Erythroblast (primary cell): Measurements from ENCODE around the gene JADE2.

Experiments
- DNase-seq, 2 experiments: peaks; one replicate each; lab custom pipeline; 2025; lab: John Stamatoyannopoulos, UW
- GATA1 ChIP-seq: IDR thresholded peaks from 2 replicates; pipeline ENCODE4 v1.6.1; 2011; ENCODE audit warnings: low read depth, mild to moderate bottlenecking, control low read depth, low read length, moderate library complexity
- POLR2A ChIP-seq: IDR thresholded peaks from 2 replicates; pipeline ENCODE4 v1.6.1; 2011; ENCODE audit warnings: mild to moderate bottlenecking, low read length

The JADE2 gene

GRCh38 chr5:134555890-134556311, 30.4 kb downstream of the JADE2 start:
- TF ChIP-seq POLR2A (no peak), GATA1 (no peak)
- DNase-seq: peak; percentile 56 to 70

DNA sequence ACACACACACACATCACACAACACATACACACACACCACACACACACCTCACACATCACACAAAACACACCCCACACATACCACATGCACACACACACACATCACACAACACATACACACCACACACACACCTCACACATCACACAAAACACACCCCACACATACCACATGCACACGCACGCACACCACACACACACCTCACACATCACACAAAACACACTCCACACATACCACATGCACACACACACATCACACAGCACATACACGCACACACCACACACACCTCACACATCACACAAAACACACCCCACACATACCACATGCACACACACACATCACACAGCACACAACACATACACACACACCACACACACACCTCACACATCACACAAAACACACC, 31.1 kb downstream of the JADE2 start:
- peak in 1 of 2 experiments; percentile 19 for DNase-seq

DNA sequence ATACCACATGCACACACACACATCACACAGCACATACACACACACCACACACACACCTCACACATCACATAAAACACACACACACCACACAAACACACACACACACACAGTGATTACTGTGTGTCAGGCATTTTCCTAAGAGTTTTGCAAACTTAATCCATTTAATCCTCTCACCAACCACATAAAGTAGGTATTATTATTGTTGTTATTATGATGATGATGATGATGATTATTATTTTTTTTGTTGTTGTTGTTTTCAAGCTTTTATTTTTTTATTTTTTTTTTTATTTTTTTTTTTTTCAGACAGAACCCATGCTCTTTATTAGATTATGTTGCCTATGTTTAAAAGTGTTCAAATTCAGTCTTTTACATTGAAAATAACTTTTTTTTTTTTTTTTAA, 31.5 kb downstream of the JADE2 start:
- TF ChIP-seq GATA1 (no peak), POLR2A (no peak)
- DNase-seq: no peak

DNA sequence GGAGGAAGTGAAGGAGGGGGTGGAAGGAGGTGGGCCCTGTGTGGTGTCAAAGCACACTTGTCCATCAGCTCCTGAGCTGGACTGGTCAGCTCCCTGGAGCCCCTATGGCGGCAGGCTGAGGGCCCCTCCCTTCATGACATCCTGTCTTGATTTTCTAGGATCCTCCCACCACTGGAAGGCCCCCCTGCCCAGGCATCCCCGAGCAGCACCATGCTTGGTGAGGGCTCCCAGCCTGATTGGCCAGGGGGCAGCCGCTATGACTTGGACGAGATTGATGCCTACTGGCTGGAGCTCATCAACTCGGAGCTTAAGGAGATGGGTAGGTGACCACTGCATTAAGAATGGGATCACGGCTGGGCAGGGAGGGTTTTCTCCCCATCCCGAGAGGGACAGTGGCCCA, 34.2 kb downstream of the JADE2 start:
- TF ChIP-seq POLR2A (no peak), GATA1 (no peak)
- DNase-seq: no peak

DNA sequence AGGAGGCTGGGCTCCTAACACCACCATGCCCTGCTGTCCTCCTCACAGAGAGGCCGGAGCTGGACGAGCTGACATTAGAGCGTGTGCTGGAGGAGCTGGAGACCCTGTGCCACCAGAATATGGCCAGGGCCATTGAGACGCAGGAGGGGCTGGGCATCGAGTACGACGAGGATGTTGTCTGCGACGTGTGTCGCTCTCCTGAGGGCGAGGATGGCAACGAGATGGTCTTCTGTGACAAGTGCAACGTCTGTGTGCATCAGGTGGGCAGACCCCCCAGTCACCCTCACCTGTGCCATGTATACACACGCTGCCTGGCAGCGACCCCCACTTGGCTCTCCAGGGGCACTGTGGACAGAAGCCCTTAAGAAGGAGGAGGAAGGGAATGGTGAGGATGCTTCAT, 35.2 kb downstream of the JADE2 start:
- no peak for DNase-seq
- TF ChIP-seq POLR2A (no peak), GATA1 (no peak)

DNA sequence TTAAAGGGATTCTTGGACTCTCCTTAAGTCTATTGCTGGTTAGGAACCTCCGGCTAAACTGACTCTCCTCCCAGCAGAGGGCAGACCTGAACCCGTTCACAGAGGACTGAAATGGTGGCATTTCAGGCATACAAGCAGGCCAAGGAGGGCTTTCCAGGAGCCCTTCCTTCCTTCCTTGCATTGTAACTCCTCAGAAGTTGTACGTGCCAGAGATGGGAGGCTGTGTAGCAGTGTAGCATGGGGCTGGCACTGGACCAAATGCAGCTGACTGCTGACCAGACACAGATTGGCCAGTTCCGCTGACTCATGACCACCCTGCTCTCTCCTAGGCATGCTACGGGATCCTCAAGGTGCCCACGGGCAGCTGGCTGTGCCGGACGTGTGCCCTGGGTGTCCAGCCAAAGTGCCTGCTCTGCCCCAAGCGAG, 36.4 kb downstream of the JADE2 start:
- TF ChIP-seq POLR2A (no peak), GATA1 (no peak)
- peak; percentile 28 to 53 for DNase-seq

GRCh38 chr5:134563221-134563620, 37.8 kb downstream of the JADE2 start:
- TF ChIP-seq GATA1 (no peak), POLR2A (no peak)
- DNase-seq: no peak

DNA sequence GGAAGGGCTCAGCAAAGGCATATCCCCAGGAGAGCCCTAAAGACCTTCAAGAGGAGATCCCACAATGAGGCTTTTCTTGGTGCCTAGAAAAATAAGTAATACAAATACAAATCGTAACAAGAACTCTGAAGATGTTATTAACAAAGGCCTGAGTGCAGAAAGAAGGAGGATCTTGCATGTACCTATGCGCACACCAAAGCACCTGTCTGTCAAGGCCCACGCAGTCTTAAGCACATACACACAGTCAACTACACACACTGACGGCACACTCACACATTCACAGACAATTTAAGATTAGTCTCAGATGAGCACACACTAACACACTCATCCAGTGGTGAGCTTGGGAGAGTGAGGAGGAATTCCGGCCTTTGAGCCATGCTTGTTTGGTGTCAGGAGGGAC, 38.5 kb downstream of the JADE2 start:
- TF ChIP-seq POLR2A (no peak), GATA1 (no peak)
- DNase-seq: no peak

- DNase-seq: no peak
- TF ChIP-seq GATA1 (no peak), POLR2A (no peak)
Measured at GRCh38 chr5:134564396-134564795, 38.9 kb downstream of the JADE2 start.

GRCh38 chr5:134565791-134566740, 40.6 kb downstream of the JADE2 start:
- no peak for DNase-seq
- TF ChIP-seq GATA1 (no peak), POLR2A (no peak)

GRCh38 chr5:134566741-134567221, 41.3 kb downstream of the JADE2 start:
- no peak for DNase-seq
- TF ChIP-seq GATA1 (no peak), POLR2A (no peak)

- TF ChIP-seq GATA1: no peak
- no peak for TF ChIP-seq POLR2A
- no peak for DNase-seq
Measured at GRCh38 chr5:134567641-134568336, 42.3 kb downstream of the JADE2 start.

DNA sequence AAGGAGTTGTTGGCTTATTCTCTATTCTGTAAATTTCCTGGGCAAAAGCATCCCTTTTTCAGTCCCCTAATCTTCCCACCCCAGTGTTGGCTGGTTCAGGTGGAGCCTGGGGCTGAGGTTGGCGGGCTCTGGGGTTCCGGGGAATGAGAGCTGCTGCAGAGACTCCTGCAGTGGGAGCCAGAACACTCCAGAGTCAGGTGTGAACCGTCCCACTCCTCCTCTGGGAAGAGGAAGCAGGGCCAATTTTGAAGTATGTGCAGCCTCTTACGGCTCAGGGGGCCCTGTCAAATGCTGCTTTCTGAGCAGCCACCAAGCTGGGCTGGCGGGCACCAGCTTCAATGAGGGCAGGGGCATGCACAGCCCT, 42.8 kb downstream of the JADE2 start:
- DNase-seq: no peak
- no peak for TF ChIP-seq GATA1
- no peak for TF ChIP-seq POLR2A
